H9 (cell line): ENCODE results near the gene RNASEL. TPM values are rescaled to one million over a fixed set of nuclear protein-coding genes. Genes with fewer than 3 reads are reported as not detected.

ENCODE experiments used
- DNase-seq: peaks from one replicate; pipeline ENCODE4 v3.0.0-alpha.2; 2017
- H2AFZ ChIP-seq: one replicate; pipeline ENCODE4 v1.6.1; 2013; ENCODE audit warnings: mild to moderate bottlenecking, low read length, control low read depth, moderate library complexity
- H2AK5ac ChIP-seq: 2 replicates; pipeline ENCODE4 v1.6.1; 2013; ENCODE audit warnings: low read length, control low read depth, mixed read lengths; ENCODE audit not compliant: insufficient read length
- H2BK120ac ChIP-seq: one replicate; pipeline ENCODE4 v1.6.1; 2013; ENCODE audit warnings: low read depth, mild to moderate bottlenecking, low read length, control low read depth, inconsistent platforms; ENCODE audit not compliant: poor library complexity, severe bottlenecking
- H2BK12ac ChIP-seq: 2 replicates; pipeline ENCODE4 v1.6.1; 2013; ENCODE audit warnings: low read length, control low read depth, mixed read lengths, low read depth; ENCODE audit not compliant: insufficient read length
- H2BK15ac ChIP-seq: 2 replicates; pipeline ENCODE4 v1.6.1; 2013; ENCODE audit warnings: low read depth, low read length, control low read depth
- H2BK20ac ChIP-seq: one replicate; pipeline ENCODE4 v1.6.1; 2013; ENCODE audit warnings: low read depth, mild to moderate bottlenecking, low read length, control low read depth, inconsistent platforms; ENCODE audit not compliant: poor library complexity, severe bottlenecking
- H2BK5ac ChIP-seq: 2 replicates; pipeline ENCODE4 v1.6.1; 2013; ENCODE audit warnings: low read length, control low read depth, mixed read lengths; ENCODE audit not compliant: insufficient read length
- H3K14ac ChIP-seq: 2 replicates; pipeline ENCODE4 v1.6.1; 2013; ENCODE audit warnings: low read length, control low read depth; ENCODE audit not compliant: insufficient read depth
- H3K18ac ChIP-seq: 2 replicates; pipeline ENCODE4 v1.6.1; 2013; ENCODE audit warnings: low read depth, mild to moderate bottlenecking, mixed read lengths, low read length, control low read depth; ENCODE audit not compliant: insufficient read length
- H3K23ac ChIP-seq: 2 replicates; pipeline ENCODE4 v1.6.1; 2013; ENCODE audit warnings: low read length, control low read depth, mixed read lengths, low read depth; ENCODE audit not compliant: insufficient read length
- H3K23me2 ChIP-seq: 2 replicates; pipeline ENCODE4 v1.6.1; 2013; ENCODE audit warnings: low read depth, mild to moderate bottlenecking, mixed read lengths, low read length, control low read depth; ENCODE audit not compliant: insufficient read length, poor library complexity, severe bottlenecking
- H3K27ac ChIP-seq: 2 replicates; pipeline ENCODE4 v1.5.1; 2013; ENCODE audit warnings: low read length, control low read depth, mixed read lengths, low read depth; ENCODE audit not compliant: insufficient read length
- H3K27me3 ChIP-seq: 2 replicates; pipeline ENCODE4 v1.6.1; 2013; ENCODE audit warnings: low read length, control low read depth, inconsistent platforms; ENCODE audit not compliant: insufficient read depth
- H3K4ac ChIP-seq: 2 replicates; pipeline ENCODE4 v1.6.1; 2013; ENCODE audit warnings: low read depth, mild to moderate bottlenecking, control low read depth, inconsistent platforms, low read length, moderate library complexity
- H3K4me1 ChIP-seq: 2 replicates; pipeline ENCODE4 v1.6.1; 2013; ENCODE audit warnings: low read length, control low read depth, inconsistent platforms; ENCODE audit not compliant: insufficient read depth
- H3K4me2 ChIP-seq: 2 replicates; pipeline ENCODE4 v1.6.1; 2013; ENCODE audit warnings: low read length, control low read depth, mixed read lengths; ENCODE audit not compliant: insufficient read length, insufficient read depth
- H3K56ac ChIP-seq: 2 replicates; pipeline ENCODE4 v1.6.1; 2013; ENCODE audit warnings: low read depth, mild to moderate bottlenecking, mixed read lengths, low read length, control low read depth; ENCODE audit not compliant: insufficient read length
- H3K79me1 ChIP-seq: 2 replicates; pipeline ENCODE4 v1.6.1; 2013; ENCODE audit warnings: low read depth, mild to moderate bottlenecking, moderate library complexity, low read length, control low read depth, inconsistent platforms; ENCODE audit not compliant: insufficient read depth, poor library complexity, severe bottlenecking
- H3K79me2 ChIP-seq: 2 replicates; pipeline ENCODE4 v1.6.1; 2013; ENCODE audit warnings: low read length, control low read depth, inconsistent platforms; ENCODE audit not compliant: insufficient read depth
- H3K9ac ChIP-seq: 2 replicates; pipeline ENCODE4 v1.6.1; 2013; ENCODE audit warnings: low read length, control low read depth, mixed read lengths; ENCODE audit not compliant: insufficient read length; ENCODE audit errors: extremely low read depth
- H3K9me3 ChIP-seq: one replicate; pipeline ENCODE4 v1.6.1; 2013; ENCODE audit warnings: low read depth, low read length, inconsistent platforms; ENCODE audit not compliant: control insufficient read depth
- H3T11ph ChIP-seq: one replicate; pipeline ENCODE4 v1.6.1; 2013; ENCODE audit warnings: mild to moderate bottlenecking, low read length, control low read depth, inconsistent platforms
- H4K20me1 ChIP-seq: one replicate; pipeline ENCODE4 v1.6.1; 2013; ENCODE audit not compliant: control insufficient read depth, insufficient read length, insufficient read depth
- H4K5ac ChIP-seq: 2 replicates; pipeline ENCODE4 v1.6.1; 2013; ENCODE audit warnings: low read depth, mild to moderate bottlenecking, mixed read lengths, low read length, control low read depth; ENCODE audit not compliant: insufficient read length
- H4K8ac ChIP-seq: replicated peaks from 2 replicates; pipeline ENCODE4 v1.6.1; 2013; ENCODE audit warnings: low read length, control low read depth, mixed read lengths, low read depth; ENCODE audit not compliant: insufficient read length
- H4K91ac ChIP-seq: 2 replicates; pipeline ENCODE4 v1.6.1; 2013; ENCODE audit warnings: low read depth, mild to moderate bottlenecking, moderate library complexity, mixed read lengths, low read length, control low read depth; ENCODE audit not compliant: insufficient read length
- H3K27ac Mint-ChIP-seq, 3 experiments: 2 replicates in 2 of 3; 3 replicates in 1 of 3; pipeline ENCODE4 v1.8.0; 2020 to 2021; ENCODE audit warnings: mixed read lengths in 3 of 3, mild to moderate bottlenecking in 1 of 3, moderate library complexity in 1 of 3
- H3K27me3 Mint-ChIP-seq: 2 replicates; pipeline ENCODE4 v1.8.0; 2021; ENCODE audit warnings: low read depth, mild to moderate bottlenecking, moderate library complexity, mixed read lengths
- H3K36me3 Mint-ChIP-seq, 3 experiments: 2 replicates in 2 of 3; 3 replicates in 1 of 3; pipeline ENCODE4 v1.8.0; 2020 to 2021; ENCODE audit warnings: low read depth in 3 of 3, mixed read lengths in 3 of 3; ENCODE audit not compliant: insufficient read depth in 1 of 3
- H3K4me1 Mint-ChIP-seq, 2 experiments: 2 replicates each; pipeline ENCODE4 v1.8.0; 2020; ENCODE audit warnings: mixed read lengths in 2 of 2
- H3K4me3 Mint-ChIP-seq, 2 experiments: 2 replicates in 1 of 2; 3 replicates in 1 of 2; pipeline ENCODE4 v1.8.0; 2020 to 2021; ENCODE audit warnings: mild to moderate bottlenecking in 2 of 2, mixed read lengths in 2 of 2, moderate library complexity in 1 of 2
- H3K9me3 Mint-ChIP-seq, 2 experiments: 2 replicates in 1 of 2; 3 replicates in 1 of 2; pipeline ENCODE4 v1.8.0; 2020; ENCODE audit warnings: mild to moderate bottlenecking in 2 of 2, mixed read lengths in 2 of 2, moderate library complexity in 1 of 2
- WGBS: extraction: QIAGEN DNeasy Blood & Tissue Kit; methylation state at CpG from one replicate; pipeline ENCODE4 v1.1.7; 2013; ENCODE audit warnings: missing lambda C conversion rate, low lambda C conversion rate, mixed read lengths; ENCODE audit not compliant: insufficient read length; ENCODE audit errors: extremely low coverage; 5-methylcytosine and 5-hydroxymethylcytosine counted together
- total RNA-seq: library from RNA; stranded (reverse); gene quantifications from 2 replicates; pipeline ENCODE4 v1.2.1, GENCODE V29; 2021
- TF ChIP-seq, protein P1 (sequence below): fragments of 200-600 bp; sonication (generic); conservative IDR thresholded peaks from 3 replicates; pipeline ENCODE4 v1.8.0; 2021; ENCODE audit warnings: antibody characterized with exemption, mild to moderate bottlenecking

RNASEL gene
- total RNA-seq, 1 experiment from 2014 or later = 0.63 TPM

DNA sequence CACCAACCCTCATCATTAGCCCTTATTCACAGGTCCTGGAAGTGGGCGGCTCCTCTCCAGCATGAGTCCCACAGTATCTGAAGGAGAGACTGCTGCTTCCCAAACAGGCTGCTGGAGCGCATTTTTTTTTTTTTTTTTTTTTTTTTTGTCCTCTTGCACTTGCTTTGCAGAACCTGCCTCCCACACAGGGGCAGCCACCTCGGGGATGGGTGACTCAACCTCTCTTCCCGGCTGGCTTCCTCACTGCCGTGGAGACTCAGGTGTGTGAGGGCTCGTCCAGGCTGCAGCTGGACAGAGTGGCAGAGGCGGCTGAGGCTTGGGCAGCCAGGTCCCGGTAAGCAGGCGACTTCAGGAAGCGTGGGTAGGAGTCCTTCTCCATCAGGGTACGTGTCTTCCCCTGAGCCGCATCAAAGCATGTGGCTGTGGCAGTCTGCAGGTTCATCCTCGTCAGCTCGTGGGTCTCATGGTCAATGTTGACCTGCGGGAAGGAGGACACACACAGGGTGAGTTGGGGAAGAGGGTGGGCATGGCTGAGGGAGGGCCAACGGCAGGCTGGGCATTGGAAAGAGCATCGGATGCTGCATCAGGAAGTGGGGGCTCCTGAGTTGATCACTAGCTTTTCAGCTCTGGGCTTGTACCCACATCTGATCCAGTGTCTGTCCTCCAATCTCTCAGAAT, 11.1 kb upstream of the RNASEL start:
- no peak overlapping the region for H3K4me2 ChIP-seq
- Mint-ChIP-seq H3K27ac (no peak overlapping the region), H3K36me3 (peaks cover 0 to 8% (median 2%) of the 10 kb centered on the region in 3 experiments; a peak in 5 of 7 replicates), H3K4me3 (no peak overlapping the region), H3K9me3 (peaks cover 0 to 2% of the 10 kb centered on the region in 2 experiments; a peak in 1 of 5 replicates), H3K4me1 (peaks cover 12 to 19% of the 10 kb centered on the region in 2 experiments), H3K27me3 (peaks cover 14% of the 10 kb centered on the region)
- H2BK12ac ChIP-seq = no peak overlapping the region
- peaks cover 2% of the 10 kb centered on the region for H3K4me1 ChIP-seq
- no peak overlapping the region for H2BK5ac ChIP-seq
- no peak overlapping the region for H4K5ac ChIP-seq
- no peak overlapping the region for H3K14ac ChIP-seq
- H3K79me2 ChIP-seq = 0 out of 2 replicates have a peak, but pooled peaks cover 2% of the 10 kb centered on the region
- H2AK5ac ChIP-seq = no peak overlapping the region
- no peak overlapping the region for H4K8ac ChIP-seq
- H3K9ac ChIP-seq = no peak overlapping the region
- H3K27me3 ChIP-seq = peaks cover 7% of the 10 kb centered on the region; the same call in 1 of the 2 replicates
- no peaks in the 10 kb centered on the region for H4K20me1 ChIP-seq
- H3K23me2 ChIP-seq = peaks cover 3% of the 10 kb centered on the region
- no peak overlapping the region for H3K56ac ChIP-seq
- no peak overlapping the region for H4K91ac ChIP-seq
- no peak overlapping the region for H2BK15ac ChIP-seq
- H3K79me1 ChIP-seq = no peaks in the 10 kb centered on the region
- no peak overlapping the region for H3T11ph ChIP-seq
- DNase-seq = no peak
- H3K4ac ChIP-seq = no peak overlapping the region
- no peak overlapping the region for H3K27ac ChIP-seq
- no peak overlapping the region for H2BK20ac ChIP-seq
- no peak overlapping the region for H2AFZ ChIP-seq
- H2BK120ac ChIP-seq = no peak overlapping the region
- no peak overlapping the region for H3K23ac ChIP-seq
- WGBS = no CpG with 5 or more reads among the region's 17 CpGs
- no peak overlapping the region for H3K18ac ChIP-seq
- TF ChIP-seq, protein P1, sequence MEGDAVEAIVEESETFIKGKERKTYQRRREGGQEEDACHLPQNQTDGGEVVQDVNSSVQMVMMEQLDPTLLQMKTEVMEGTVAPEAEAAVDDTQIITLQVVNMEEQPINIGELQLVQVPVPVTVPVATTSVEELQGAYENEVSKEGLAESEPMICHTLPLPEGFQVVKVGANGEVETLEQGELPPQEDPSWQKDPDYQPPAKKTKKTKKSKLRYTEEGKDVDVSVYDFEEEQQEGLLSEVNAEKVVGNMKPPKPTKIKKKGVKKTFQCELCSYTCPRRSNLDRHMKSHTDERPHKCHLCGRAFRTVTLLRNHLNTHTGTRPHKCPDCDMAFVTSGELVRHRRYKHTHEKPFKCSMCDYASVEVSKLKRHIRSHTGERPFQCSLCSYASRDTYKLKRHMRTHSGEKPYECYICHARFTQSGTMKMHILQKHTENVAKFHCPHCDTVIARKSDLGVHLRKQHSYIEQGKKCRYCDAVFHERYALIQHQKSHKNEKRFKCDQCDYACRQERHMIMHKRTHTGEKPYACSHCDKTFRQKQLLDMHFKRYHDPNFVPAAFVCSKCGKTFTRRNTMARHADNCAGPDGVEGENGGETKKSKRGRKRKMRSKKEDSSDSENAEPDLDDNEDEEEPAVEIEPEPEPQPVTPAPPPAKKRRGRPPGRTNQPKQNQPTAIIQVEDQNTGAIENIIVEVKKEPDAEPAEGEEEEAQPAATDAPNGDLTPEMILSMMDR = no peak
- H3K9me3 ChIP-seq = no peaks in the 10 kb centered on the region
